ENCODE measurements around the gene FUT7. TPM values are rescaled to one million over a fixed set of nuclear protein-coding genes. Genes with fewer than 3 reads are reported as not detected.

Gene FUT7
- total and polyA plus RNA-seq, 2 of the 13 experiments (the other 11 are each of a cell fraction or from before 2014, with no cell fraction given), result 0.05 TPM; not detected in 1

DNA sequence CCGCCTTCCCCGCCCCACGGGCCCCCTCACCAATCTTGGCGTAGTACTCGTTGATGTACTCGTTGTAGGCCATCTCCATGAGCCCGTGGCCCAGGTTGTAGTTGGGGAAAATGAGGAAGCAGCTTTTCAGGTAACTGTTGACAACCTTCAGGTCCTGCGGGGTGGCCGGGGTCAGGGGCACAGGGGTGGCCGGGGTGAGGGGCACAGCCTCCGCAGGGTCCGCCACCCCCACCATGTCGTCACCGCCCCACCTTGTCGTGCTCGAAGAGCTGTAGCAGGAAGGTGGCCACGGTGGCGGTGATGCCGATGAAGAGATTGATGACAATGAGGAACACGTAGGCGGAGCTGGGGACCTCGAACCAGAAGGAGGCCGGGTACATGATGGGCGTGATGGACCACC lies 20.7 kb downstream of the FUT7 start:
- H3K27ac ChIP-seq (ENCODE audit: extremely low read length, insufficient read depth, low read length), result no peak overlapping the region
- TF ChIP-seq, protein P1, sequence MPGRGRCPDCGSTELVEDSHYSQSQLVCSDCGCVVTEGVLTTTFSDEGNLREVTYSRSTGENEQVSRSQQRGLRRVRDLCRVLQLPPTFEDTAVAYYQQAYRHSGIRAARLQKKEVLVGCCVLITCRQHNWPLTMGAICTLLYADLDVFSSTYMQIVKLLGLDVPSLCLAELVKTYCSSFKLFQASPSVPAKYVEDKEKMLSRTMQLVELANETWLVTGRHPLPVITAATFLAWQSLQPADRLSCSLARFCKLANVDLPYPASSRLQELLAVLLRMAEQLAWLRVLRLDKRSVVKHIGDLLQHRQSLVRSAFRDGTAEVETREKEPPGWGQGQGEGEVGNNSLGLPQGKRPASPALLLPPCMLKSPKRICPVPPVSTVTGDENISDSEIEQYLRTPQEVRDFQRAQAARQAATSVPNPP (CRISPR knock-in tag; IDR thresholded peaks at IDR 0.05), result no peak
- TF ChIP-seq SPEN (CRISPR knock-in tag; IDR thresholded peaks at IDR 0.05; ENCODE audit: low read depth) (no peak), HES4 (CRISPR knock-in tag; IDR thresholded peaks at IDR 0.05; ENCODE audit: borderline replicate concordance) (no peak), FOXK1 (CRISPR knock-in tag; IDR thresholded peaks at IDR 0.05; ENCODE audit: borderline replicate concordance, low read depth) (no peak), ZFP36 (IDR thresholded peaks at IDR 0.05; ENCODE audit: borderline replicate concordance, low read depth, low read length, partially characterized antibody) (no peak), LCORL (IDR thresholded peaks at IDR 0.05) (no peak), LCORL (CRISPR knock-in tag; IDR thresholded peaks at IDR 0.05) (no peak), ETV5 (CRISPR knock-in tag; IDR thresholded peaks at IDR 0.05; ENCODE audit: borderline replicate concordance) (no peak), ZNF33A (CRISPR knock-in tag; IDR thresholded peaks at IDR 0.05; ENCODE audit: borderline replicate concordance) (no peak), ATF4 (CRISPR knock-in tag; IDR thresholded peaks at IDR 0.05) (no peak)
- no peaks in the 10 kb centered on the region for H3K79me2 ChIP-seq (ENCODE audit: insufficient read depth, low read length)
- no peaks in the 10 kb centered on the region for H3K4me1 ChIP-seq (ENCODE audit: insufficient read depth, low read length)
- 96% methylated on average over 24 of the region's 24 CpGs for WGBS (ENCODE audit: low lambda C conversion rate)
- ATAC-seq (no peak), DNase-seq (ENCODE audit: low spot score) (no peak), FAIRE-seq (no peak)
- H3K4me3 ChIP-seq (replicated peaks in 1 of 3; ENCODE audit: insufficient read depth in 1 of 3, low read depth in 2 of 3, low read length in 3 of 3), result no peak overlapping the region
- intact Hi-C loops (cut with micrococcal nuclease; ENCODE audit: unreplicated experiment) (no loop called here), in situ Hi-C loops (cut with HindIII; ENCODE audit: extremely low pct_ligation_motif_present, low pct_unique_long_range_greater_than_20kb) (no loop called here)
- H3K36me3 ChIP-seq (replicated peaks in 1 of 2; ENCODE audit: control insufficient read depth in 1 of 2, insufficient read depth in 2 of 2, low read length in 2 of 2), result peaks cover 1% of the 10 kb centered on the region in 2 experiments; a peak in 1 of 5 replicates
- H2AFZ ChIP-seq (ENCODE audit: low read length), result no peak overlapping the region
- no peak overlapping the region for H3K9ac ChIP-seq (ENCODE audit: insufficient read depth, low read depth, low read length)
- no peaks in the 10 kb centered on the region for H4K20me1 ChIP-seq (ENCODE audit: insufficient read depth, low read length)
- ChIA-PET POLR2A (no interaction called here), CTCF (ENCODE audit: low intra/inter-chr PET ratio, low total read pairs) (no interaction called here)
- BruUV-seq (replicated peaks), result no TSS peak
- no peaks in the 10 kb centered on the region for H3K27me3 ChIP-seq (ENCODE audit: control insufficient read depth in 1 of 2, insufficient read depth in 2 of 2, low read length in 2 of 2)
- H3K4me2 ChIP-seq (ENCODE audit: low read depth, low read length), result no peak overlapping the region
- no peaks in the 10 kb centered on the region for H3K9me3 ChIP-seq (ENCODE audit: low read length)
